ENCODE measurements around the gene VSTM1. TPM values are rescaled to one million over a fixed set of nuclear protein-coding genes. Genes with fewer than 3 reads are reported as not detected.

The VSTM1 gene
- total RNA-seq, 1 donor from 2014 or later, result not detected

GRCh38 chr19:54013866-54014265 is 49.8 kb downstream of the VSTM1 start:
- peaks cover 7% of the 10 kb centered on the region for H3K27me3 Mint-ChIP-seq
- no peaks in the 10 kb centered on the region for H3K36me3 Mint-ChIP-seq (ENCODE audit: low read depth)
- H3K4me3 Mint-ChIP-seq, result no peak overlapping the region
- no peak for DNase-seq
- H3K4me1 Mint-ChIP-seq, result peaks cover 2% of the 10 kb centered on the region
- intact Hi-C loops (cut with micrococcal nuclease), result no loop called here
- no peak overlapping the region for H3K27ac Mint-ChIP-seq
- H3K9me3 Mint-ChIP-seq, result no peaks in the 10 kb centered on the region

DNA sequence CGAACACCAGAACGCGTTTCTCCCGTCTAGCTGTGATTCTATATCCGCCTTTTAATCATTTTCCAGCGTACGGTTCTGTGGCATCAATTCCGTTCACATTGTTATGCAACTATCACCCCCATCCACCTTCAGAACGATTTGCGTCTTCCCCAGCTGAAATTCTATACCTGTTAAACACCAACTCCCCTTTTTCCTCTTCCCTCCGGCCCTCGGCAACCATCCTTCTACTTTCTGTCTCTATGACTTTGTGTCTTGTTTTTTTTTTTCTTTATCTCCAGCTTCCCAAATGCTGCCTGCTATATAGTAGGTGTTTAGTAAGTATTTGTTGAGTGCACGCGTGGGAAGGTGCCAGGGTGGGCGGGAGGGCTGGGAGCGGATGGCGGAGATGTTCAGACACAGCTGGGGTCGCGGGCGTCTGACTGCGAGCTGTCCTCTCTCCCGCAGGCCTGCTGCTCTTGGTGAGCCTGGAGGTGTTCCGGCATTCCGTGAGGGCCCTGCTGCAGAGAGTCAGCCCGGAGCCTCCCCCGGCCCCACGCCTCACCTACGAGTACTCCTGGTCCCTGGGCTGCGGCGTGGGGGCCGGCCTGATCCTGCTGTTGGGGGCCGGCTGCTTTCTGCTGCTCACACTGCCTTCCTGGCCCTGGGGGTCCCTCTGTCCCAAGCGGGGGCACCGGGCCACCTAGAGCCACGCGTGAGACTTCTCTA is 52.0 kb downstream of the VSTM1 start:
- H3K27ac Mint-ChIP-seq, result no peak overlapping the region
- intact Hi-C loops (cut with micrococcal nuclease), result no loop called here
- H3K4me1 Mint-ChIP-seq, result peaks cover 6% of the 10 kb centered on the region
- no peak overlapping the region for H3K4me3 Mint-ChIP-seq
- DNase-seq, result no peak
- no peaks in the 10 kb centered on the region for H3K36me3 Mint-ChIP-seq (ENCODE audit: low read depth)
- H3K9me3 Mint-ChIP-seq, result no peaks in the 10 kb centered on the region
- H3K27me3 Mint-ChIP-seq, result peaks cover 9% of the 10 kb centered on the region

DNA sequence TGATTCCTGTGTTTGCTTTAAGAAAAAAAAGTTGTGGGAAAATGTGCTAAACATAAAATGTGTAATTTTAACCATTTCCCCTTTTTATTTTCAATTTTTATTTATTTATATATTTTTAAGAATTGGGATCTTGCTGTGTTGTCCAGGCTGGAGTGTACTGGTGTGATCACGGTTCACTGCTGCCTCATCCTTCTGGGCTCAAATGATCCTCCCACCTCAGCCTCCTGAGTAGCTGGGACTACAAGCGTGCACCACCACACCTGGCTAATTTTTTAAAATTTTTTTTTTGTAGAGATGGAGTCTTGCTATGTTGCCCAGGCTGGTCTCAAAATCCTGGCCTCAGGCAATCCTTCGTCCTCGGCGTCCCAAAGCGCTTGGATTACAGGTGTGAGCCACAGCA is 53.2 kb downstream of the VSTM1 start:
- DNase-seq, result no peak
- Mint-ChIP-seq H3K9me3 (no peaks in the 10 kb centered on the region), H3K36me3 (ENCODE audit: low read depth) (no peaks in the 10 kb centered on the region), H3K4me1 (peaks cover 6% of the 10 kb centered on the region), H3K4me3 (no peak overlapping the region), H3K27ac (no peak overlapping the region), H3K27me3 (peaks cover 9% of the 10 kb centered on the region)
- intact Hi-C loops (cut with micrococcal nuclease), result no loop called here

DNA sequence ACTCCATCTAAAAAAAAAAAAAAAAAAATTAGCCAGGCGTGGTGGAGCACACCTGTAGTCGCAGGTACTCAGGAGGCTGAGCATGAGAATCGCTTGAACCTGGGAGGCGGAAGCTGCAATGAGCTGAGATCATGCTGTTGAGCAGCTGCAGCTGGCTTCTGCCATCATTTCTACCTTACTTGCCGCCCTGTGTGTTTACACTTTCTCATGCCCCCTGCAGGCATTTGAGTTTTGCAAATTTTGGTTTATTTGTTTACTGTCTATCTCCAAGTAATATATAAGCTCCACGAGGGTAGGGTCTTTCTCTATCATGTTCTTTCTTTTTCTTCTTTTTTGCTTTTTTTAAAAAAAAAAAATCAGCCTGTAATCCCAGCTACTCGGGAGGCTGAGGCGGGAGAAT is 54.3 kb downstream of the VSTM1 start:
- intact Hi-C loops (cut with micrococcal nuclease), result no loop called here
- no peaks in the 10 kb centered on the region for H3K9me3 Mint-ChIP-seq
- peaks cover 6% of the 10 kb centered on the region for H3K4me1 Mint-ChIP-seq
- no peak overlapping the region for H3K27ac Mint-ChIP-seq
- no peak for DNase-seq
- peaks cover 7% of the 10 kb centered on the region for H3K27me3 Mint-ChIP-seq
- no peak overlapping the region for H3K4me3 Mint-ChIP-seq
- H3K36me3 Mint-ChIP-seq (ENCODE audit: low read depth), result no peaks in the 10 kb centered on the region

GRCh38 chr19:54002495-54003315 is 61.0 kb downstream of the VSTM1 start:
- intact Hi-C loops (cut with micrococcal nuclease), result no loop called here
- H3K36me3 Mint-ChIP-seq (ENCODE audit: low read depth), result no peaks in the 10 kb centered on the region
- DNase-seq, result no peak
- no peaks in the 10 kb centered on the region for H3K4me1 Mint-ChIP-seq
- no peaks in the 10 kb centered on the region for H3K27me3 Mint-ChIP-seq
- no peak overlapping the region for H3K27ac Mint-ChIP-seq
- no peak overlapping the region for H3K4me3 Mint-ChIP-seq
- H3K9me3 Mint-ChIP-seq, result no peaks in the 10 kb centered on the region

DNA sequence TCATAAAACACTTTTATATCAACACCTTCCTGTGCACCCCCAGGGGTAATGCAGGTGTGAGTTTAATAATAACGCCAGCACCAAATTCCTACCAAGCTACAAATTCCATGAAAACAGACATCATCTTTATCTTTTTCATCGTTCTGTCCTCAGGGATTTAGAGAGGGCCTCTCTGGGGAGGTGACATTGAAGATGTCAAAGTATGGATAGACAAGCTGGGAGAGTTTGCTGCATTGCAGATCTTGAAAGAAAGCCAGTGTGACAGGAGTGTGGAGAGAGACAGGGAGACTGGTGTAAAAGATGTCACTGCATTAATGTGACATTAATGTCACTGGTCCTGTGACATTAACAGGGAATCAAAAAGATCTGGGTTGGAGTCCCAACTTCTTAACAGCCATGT is 62.2 kb downstream of the VSTM1 start:
- no peaks in the 10 kb centered on the region for H3K4me1 Mint-ChIP-seq
- no peaks in the 10 kb centered on the region for H3K27me3 Mint-ChIP-seq
- no peak overlapping the region for H3K27ac Mint-ChIP-seq
- no peak overlapping the region for H3K4me3 Mint-ChIP-seq
- intact Hi-C loops (cut with micrococcal nuclease), result no loop called here
- DNase-seq, result no peak
- no peaks in the 10 kb centered on the region for H3K36me3 Mint-ChIP-seq (ENCODE audit: low read depth)
- H3K9me3 Mint-ChIP-seq, result no peaks in the 10 kb centered on the region

- H3K4me1 Mint-ChIP-seq, result no peaks in the 10 kb centered on the region
- no peaks in the 10 kb centered on the region for H3K36me3 Mint-ChIP-seq (ENCODE audit: low read depth)
- H3K27ac Mint-ChIP-seq, result no peak overlapping the region
- DNase-seq, result no peak
- no peak overlapping the region for H3K4me3 Mint-ChIP-seq
- no peaks in the 10 kb centered on the region for H3K9me3 Mint-ChIP-seq
- H3K27me3 Mint-ChIP-seq, result no peaks in the 10 kb centered on the region
- intact Hi-C loops (cut with micrococcal nuclease), result no loop called here
Observed at GRCh38 chr19:53999694-54000093, 64.0 kb downstream of the VSTM1 start.

- DNase-seq, result no peak
- Mint-ChIP-seq H3K27ac (no peak overlapping the region), H3K9me3 (no peaks in the 10 kb centered on the region), H3K4me1 (no peaks in the 10 kb centered on the region), H3K4me3 (no peak overlapping the region), H3K36me3 (ENCODE audit: low read depth) (no peaks in the 10 kb centered on the region), H3K27me3 (peaks cover 12% of the 10 kb centered on the region)
- intact Hi-C loops (cut with micrococcal nuclease), result no loop called here
Observed at GRCh38 chr19:53998223-53998622, 65.5 kb downstream of the VSTM1 start.

- no peak overlapping the region for H3K4me3 Mint-ChIP-seq
- peaks cover 21% of the 10 kb centered on the region for H3K27me3 Mint-ChIP-seq
- intact Hi-C loops (cut with micrococcal nuclease), result no loop called here
- no peak for DNase-seq
- no peaks in the 10 kb centered on the region for H3K36me3 Mint-ChIP-seq (ENCODE audit: low read depth)
- H3K4me1 Mint-ChIP-seq, result no peaks in the 10 kb centered on the region
- no peak overlapping the region for H3K27ac Mint-ChIP-seq
- no peaks in the 10 kb centered on the region for H3K9me3 Mint-ChIP-seq
Observed at GRCh38 chr19:53994811-53995210, 68.9 kb downstream of the VSTM1 start.

DNA sequence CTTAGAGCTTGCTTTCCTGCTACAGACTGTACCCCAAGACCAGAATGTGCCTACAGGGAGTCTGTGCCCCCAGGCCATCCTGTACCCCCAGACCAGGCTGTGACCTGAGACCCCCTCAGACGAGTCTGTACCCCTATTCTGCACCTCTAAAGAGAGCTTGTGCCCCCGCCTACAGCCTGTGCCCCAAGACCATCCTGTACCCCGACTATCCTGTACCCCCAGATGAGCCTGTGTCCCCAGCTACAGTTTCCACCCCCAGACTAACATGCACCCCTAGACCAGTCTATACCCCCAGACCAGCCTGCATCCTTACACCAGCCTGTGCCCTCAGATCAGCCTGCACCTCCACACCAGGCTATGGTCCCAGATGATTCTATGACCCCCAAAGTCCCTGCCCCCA is 70.2 kb downstream of the VSTM1 start:
- Mint-ChIP-seq H3K36me3 (ENCODE audit: low read depth) (no peaks in the 10 kb centered on the region), H3K4me1 (no peaks in the 10 kb centered on the region), H3K27me3 (peaks cover 24% of the 10 kb centered on the region), H3K27ac (no peak overlapping the region), H3K9me3 (no peaks in the 10 kb centered on the region), H3K4me3 (no peak overlapping the region)
- intact Hi-C loops (cut with micrococcal nuclease), result no loop called here
- DNase-seq, result no peak

DNA sequence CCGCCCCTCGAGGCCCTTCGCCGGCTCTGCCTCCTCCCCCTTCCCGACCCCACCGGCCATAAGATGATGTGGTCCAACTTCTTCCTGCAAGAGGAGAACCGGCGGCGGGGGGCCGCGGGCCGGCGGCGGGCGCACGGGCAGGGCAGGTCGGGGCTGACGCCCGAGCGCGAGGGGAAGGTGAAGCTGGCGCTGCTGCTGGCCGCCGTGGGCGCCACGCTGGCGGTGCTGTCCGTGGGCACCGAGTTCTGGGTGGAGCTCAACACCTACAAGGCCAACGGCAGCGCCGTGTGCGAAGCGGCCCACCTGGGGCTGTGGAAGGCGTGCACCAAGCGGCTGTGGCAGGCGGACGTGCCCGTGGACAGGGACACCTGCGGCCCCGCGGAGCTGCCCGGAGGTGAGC is 70.9 kb downstream of the VSTM1 start:
- Mint-ChIP-seq H3K4me3 (no peak overlapping the region), H3K27ac (no peak overlapping the region), H3K9me3 (no peaks in the 10 kb centered on the region), H3K36me3 (ENCODE audit: low read depth) (no peaks in the 10 kb centered on the region), H3K27me3 (peaks cover 24% of the 10 kb centered on the region), H3K4me1 (no peaks in the 10 kb centered on the region)
- intact Hi-C loops (cut with micrococcal nuclease), result no loop called here
- DNase-seq, result no peak

DNA sequence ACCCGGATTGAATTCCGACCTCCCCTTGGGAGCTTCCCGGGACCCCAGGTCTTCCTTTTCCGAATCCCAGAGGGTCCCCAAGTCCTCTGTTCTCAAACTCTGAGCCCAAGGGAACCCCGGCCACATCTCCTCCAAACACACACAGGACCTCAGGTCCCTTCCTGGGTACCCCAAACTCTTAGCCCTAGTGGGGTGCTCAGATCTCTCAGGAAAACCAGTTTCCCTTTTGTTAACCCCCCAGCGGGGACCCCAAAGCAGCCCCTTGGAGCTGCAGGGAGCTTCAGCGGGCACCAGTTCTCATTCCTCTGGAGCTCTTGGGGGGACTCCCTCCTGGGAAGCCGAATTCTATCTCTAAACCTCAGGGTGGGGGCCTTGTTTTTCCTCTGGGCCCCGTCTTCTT is 71.5 kb downstream of the VSTM1 start:
- intact Hi-C loops (cut with micrococcal nuclease), result no loop called here
- H3K4me1 Mint-ChIP-seq, result no peaks in the 10 kb centered on the region
- no peaks in the 10 kb centered on the region for H3K9me3 Mint-ChIP-seq
- H3K36me3 Mint-ChIP-seq (ENCODE audit: low read depth), result no peaks in the 10 kb centered on the region
- H3K27me3 Mint-ChIP-seq, result peaks cover 24% of the 10 kb centered on the region
- no peak for DNase-seq
- no peak overlapping the region for H3K4me3 Mint-ChIP-seq
- no peak overlapping the region for H3K27ac Mint-ChIP-seq

- no peak within 1 kb of the TSS for H3K27ac Mint-ChIP-seq
- no peak for DNase-seq
- no peaks in the 10 kb centered on the region for H3K4me1 Mint-ChIP-seq
- H3K9me3 Mint-ChIP-seq, result no peaks in the 10 kb centered on the region
- intact Hi-C loops (cut with micrococcal nuclease), result no loop called here
- no peak within 1 kb of the TSS for H3K4me3 Mint-ChIP-seq
- no peaks in the 10 kb centered on the region for H3K36me3 Mint-ChIP-seq (ENCODE audit: low read depth)
- peaks cover 24% of the 10 kb centered on the region for H3K27me3 Mint-ChIP-seq
Observed at GRCh38 chr19:53991224-53992113, 72.2 kb downstream of the VSTM1 start, which contains the start of gene CACNG6. CACNG6 (plus strand) TSS chr19:53991637; CDS start chr19:53992878, 1,241 bp downstream.

Measured in activated CD4-positive, alpha-beta T cell treated with anti-CD3 and anti-CD28 coated beads, Interleukin-2, amount 10 ng/mL, durations not matched to agents 24 days and 14 days (primary cell).